Hematopoietic multipotent progenitor cell treated with erythropoietin and hydrocortisone succinate and interleukin-3 and kit ligand, for 15 days (in vitro differentiated cells): ENCODE measurements around the gene SIRT3.
"Not testable (repeated sequence)": the region's sequence is repeated elsewhere in the genome, so short reads cannot be mapped to it uniquely, and the experiment has no call there.

ENCODE experiments used
- DNase-seq: peaks from one replicate; pipeline ENCODE4 v3.0.0-alpha.2; 2015; ENCODE audit warnings: low spot score

The SIRT3 gene

GRCh38 chr11:203056-203944 lies 32.8 kb downstream of the SIRT3 start:
- DNase-seq, result no peak

GRCh38 chr11:202490-202889 lies 33.7 kb downstream of the SIRT3 start:
- DNase-seq, result no peak

GRCh38 chr11:201966-202365 lies 34.2 kb downstream of the SIRT3 start:
- DNase-seq, result no peak

DNA sequence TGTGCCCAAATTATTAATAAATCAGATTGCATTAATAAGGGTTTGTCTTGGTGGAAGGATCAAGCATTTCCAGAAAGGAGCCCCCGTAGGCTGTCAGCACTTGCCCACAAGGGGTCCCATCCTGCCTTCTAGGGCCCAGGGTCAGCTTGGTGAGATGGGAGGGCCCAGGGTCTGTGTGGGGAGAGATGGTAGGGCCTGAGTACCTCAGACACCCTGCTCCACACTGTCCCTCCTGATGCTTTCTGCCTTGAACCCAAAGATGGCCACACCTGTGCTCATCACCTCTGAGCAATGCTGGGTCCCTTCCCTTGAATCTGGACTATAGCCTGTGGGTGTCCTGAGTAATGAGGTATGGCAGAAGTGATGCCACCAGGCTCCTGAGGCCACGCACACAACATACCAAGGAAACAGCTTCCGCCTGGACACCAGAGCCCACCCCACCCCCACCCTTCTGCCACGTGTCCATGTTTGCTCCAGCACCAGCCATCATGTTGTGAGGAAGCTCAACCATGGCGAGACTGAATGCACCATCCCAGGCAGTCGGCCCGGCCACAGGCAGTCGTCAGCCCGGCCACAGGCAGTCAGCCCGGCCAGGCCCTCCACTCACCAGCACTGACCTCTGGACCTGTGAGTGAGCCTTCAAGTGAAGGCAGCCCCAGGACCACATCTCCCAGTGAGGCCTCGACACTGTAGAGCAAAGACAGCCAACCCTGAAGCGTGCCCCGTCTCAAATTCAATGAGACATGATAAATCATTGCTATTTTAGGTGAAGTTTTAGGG lies 35.7 kb downstream of the SIRT3 start:
- DNase-seq, result no peak

DNA sequence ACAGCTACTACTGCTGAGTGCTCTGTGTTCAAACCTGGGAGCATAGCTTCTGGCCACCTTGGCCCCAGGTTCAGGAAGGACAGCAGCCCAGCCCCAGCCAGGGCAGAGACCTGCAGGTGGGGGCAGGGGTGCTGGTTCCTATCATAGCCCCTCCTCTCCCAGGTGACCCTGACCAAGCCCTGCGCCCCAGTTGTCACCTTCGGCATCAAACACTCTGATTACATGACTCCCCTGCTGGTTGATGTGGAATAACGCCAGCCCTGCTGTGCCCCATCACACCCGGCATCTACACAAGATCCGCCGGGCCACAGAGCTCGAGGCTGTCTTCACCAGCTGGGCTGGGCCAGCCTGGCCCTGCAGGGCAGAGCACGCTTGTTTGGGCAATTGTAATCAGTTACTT lies 36.4 kb downstream of the SIRT3 start:
- no peak for DNase-seq

- DNase-seq, result no peak
These were observed 37.0 kb downstream of the SIRT3 start for GRCh38 chr11:199004-199581.

DNA sequence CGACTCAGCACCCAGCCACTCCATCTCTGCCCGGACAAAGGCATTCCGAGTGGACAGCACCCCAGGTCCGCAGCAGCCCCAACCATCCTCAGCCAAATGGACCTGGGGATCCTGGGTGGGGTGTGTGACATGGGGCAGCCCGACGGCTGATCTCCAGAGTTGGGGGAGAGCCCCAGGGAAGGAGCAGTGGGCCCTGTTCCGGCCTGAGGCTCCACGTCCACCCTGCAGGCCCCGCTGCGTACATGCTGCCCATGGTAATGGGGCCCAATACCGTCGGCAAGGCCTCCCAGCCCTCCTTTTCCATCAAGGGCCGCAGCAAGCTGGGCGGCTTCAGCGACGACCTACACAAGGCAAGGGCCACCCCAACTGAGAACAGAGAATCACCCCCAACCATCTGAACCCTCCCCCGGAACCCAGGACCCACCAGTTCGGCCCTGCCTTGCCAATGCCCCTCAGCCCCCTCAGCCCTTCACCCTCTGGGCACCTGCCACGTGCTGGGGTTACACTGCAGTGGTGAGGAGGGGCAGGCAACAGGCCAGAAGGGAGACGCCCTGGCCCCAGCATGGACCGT lies 37.8 kb downstream of the SIRT3 start:
- DNase-seq, result no peak

DNA sequence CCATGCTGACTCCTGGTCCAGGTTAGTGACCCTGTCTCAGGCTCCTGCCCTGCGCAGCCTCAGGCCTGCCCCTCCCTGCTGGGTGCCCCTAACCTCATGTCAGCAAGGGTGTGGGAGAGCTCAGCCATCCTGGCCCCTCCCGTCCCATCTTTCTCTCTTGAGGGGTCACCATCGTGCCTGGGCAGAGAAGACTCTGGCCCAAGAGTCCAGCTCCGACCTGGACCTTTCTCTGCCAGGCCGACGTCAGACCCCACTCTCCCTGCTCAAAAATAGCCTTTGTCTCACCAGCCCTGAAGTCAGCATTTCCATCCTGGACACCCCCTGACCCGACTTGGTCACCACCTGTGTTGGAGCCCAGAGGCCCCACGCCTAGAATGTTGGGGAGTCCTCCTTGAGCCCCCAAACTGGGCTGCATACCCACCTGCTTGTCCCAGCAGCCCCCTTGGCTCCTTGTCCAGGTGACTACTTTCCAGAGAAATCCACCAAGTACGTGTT lies 38.4 kb downstream of the SIRT3 start:
- no peak for DNase-seq

DNA sequence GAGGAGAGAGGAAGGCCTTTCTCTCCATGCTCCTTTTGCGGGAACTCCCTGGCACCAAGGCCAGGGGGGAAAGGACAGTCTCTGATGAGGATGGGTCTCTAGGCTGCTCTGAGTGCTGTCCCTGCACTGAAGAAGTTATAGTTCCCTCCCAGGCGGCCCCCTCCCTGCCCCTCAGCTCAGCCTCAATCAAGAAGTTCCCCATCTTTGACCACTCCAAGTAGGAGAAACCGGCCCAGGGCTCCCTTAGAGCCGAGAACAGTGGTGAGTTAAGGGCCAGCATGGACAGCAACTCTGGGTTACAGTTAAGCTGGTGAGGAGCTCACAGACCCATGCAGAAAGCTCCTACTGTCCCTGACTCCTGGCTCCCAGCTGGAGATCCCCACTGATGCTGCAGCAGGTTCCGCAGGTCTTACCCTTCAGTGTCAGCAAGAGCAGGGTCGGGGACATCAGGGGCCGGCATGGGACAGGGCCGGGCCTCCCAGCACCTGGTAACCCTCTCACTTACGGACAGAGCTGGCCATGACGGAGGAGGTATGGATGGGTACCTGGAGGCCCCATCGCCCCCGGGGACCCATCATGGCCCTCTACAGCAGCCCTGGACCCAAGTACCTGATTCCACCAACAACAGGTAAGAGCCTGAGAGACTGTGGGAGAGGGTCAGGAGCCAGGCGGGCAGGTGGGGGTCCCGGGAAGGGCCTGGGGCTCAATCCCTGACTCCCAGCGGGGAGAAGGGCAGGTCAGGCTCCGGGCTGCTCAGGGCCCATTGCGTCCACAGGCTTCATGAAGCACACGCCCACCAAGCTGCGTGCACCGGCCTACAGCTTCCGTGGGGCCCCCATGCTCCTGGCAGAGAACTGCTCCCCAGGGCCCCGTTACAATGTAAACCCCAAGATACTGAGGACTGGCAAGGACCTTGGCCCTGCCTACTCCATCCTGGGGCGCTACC lies 39.1 kb downstream of the SIRT3 start:
- no peak for DNase-seq

DNA sequence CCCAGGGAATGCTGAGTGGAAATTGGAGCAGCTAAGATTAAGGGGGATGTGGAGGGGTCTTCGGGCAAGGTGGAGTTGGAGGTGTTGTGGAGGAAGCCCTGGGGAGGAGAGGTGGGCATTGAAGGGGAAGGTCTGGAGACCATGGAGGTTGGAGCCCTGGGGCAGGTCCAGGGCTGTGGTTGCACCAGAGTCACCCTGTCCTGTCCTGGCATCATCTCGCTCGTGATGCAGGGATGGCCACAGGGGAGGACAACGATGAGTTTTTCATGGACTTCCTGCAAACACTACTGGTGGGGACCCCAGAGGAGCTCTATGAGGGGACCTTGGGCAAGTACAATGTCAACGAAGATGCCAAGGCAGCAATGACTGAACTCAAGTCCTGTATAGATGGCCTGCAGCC lies 42.7 kb downstream of the SIRT3 start:
- not testable (repeated sequence) for DNase-seq

DNA sequence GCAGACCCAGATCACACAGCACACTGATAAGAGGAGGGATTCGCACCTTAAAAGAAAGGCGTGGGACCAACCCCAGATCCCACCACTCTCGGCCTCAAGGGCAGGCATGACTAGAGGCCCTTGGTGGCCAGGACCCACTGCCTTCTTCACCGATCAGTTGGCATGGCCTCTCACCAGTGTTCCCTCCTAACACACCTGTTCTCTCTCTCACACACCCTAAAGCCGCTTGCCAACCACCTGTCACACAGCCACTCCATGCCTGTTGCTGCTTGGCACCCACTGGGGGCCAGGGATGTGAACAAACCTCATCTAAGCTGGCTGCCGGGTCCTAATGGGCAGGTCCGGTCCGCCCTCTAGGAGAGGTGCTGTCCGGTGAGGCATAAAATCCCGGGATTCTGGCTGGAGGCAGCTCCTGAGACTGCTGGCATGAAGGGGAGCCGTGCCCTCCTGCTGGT lies 43.4 kb downstream of the SIRT3 start, which contains the start of gene SCGB1C1:
Gene SCGB1C1, plus strand, starts transcription at position 405 of the 455 bp plus-strand sequence. Its CDS starts 22 bp downstream, at position 427.
- not testable (repeated sequence) for DNase-seq

DNA sequence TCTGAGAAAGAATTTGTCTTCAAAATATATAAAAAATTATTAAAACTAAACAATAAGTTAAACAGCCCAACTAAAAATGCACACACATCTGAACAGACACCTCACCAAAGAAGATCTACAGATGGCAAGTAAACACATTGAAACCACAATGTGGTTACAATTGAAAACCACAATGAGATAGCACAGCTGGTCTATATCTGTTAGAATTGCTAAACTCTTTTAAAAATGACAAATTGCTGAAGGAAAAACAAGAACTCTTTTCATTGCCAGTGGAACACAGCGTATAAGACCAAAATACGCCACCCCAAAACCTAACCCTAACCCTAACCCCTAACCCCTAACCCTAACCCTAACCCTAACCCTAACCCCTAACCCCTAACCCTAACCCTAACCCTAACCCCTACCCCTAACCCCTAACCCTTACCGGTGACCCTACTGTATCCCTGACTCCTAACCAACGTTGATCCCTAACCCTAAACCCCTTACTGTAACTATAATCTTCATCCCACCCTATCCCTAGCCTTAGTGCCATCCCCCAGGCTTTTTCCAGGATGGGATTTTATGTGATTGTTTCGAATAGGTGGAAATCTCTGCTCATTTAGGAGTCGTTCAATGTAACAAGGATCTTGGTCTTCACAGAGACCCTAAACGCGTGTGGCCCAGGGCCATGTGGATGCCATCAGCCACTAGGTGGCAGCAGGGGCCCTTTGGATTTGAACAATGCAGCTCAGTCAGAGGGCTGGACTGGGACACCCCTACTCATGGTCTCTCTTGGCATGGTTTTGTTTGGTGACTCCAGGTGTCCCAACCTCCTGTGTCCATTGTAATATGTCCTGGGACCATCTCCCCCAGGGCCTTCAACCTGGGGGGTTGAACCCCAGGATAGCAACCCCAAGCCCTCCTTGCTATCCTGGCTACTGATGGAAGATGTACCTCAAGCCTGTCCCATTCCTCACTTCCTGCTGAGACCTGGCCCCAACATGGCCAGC lies 44.4 kb downstream of the SIRT3 start:
- DNase-seq, result not testable (repeated sequence)

DNA sequence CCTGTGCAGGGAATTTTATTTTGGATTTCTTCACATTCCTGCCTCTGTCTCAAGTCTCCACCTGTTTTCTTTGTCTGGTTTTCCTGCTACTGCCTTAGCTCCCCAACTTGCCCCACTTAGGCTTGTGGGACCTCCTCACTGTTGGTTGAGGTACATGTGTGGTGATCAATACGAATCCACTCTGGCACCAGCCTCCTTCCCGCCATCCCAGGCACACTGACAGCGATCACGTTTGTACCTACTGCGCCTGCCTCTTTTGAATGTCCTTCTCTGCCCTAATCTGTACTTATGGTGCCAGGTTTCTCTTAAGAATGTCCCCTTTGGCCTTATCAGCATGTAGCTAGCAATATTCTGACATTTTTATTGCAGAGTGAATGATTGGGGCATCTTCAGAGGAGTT lies 45.6 kb downstream of the SIRT3 start:
- DNase-seq, result not testable (repeated sequence)

DNA sequence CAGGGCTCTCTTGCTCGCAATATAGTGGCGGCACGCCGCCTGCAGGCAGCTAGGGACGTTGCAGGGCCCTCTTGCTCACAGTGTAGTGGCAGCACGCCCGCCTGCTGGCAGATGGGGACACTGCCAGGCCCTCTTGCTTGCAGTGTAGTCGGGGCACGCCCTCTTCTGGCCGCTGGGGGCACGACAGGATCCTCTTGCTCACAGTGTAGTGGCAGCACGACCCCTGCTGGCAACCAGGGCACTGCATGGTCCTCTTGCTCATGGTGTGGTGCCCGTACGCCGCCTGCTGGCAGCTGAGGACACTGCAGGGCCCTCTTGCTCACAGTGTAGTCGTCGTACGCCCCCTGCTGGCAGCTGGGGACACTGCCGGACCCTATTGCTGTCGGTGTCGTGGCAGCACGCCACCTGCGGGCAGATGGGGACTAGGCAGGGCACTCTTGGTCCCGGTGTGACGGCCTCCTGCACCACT lies 46.3 kb downstream of the SIRT3 start:
- DNase-seq, result not testable (repeated sequence)

GRCh38 chr11:189200-189783 lies 46.9 kb downstream of the SIRT3 start:
- not testable (repeated sequence) for DNase-seq

DNA sequence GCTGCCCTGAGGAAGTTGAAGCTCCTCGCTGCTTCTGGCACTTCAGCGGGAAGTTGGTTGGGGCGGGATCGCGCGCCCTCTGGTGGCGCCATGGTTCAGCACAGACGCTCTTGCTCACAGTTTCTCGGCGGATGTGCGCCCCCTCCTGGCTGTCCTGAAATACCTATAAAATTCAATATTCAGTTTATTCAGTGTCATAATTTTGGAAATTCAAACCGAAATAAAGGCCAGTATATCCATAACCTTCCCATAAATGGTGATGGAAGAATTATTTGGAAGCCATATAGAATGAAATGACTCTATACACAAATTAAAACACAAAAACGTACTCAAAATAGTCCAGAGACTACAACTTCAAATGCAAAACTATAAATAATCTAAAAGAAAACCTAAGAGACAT lies 55.9 kb downstream of the SIRT3 start:
- not testable (repeated sequence) for DNase-seq
